GM19099 (cell line): ENCODE measurements around the gene EIPR1.

Experiments used
- POLR2A ChIP-seq: IDR thresholded peaks from 3 replicates; pipeline ENCODE4 v1.6.1; 2011; ENCODE audit warnings: low read depth; ENCODE audit not compliant: insufficient read length; ENCODE audit errors: extremely low read depth

Gene EIPR1

DNA sequence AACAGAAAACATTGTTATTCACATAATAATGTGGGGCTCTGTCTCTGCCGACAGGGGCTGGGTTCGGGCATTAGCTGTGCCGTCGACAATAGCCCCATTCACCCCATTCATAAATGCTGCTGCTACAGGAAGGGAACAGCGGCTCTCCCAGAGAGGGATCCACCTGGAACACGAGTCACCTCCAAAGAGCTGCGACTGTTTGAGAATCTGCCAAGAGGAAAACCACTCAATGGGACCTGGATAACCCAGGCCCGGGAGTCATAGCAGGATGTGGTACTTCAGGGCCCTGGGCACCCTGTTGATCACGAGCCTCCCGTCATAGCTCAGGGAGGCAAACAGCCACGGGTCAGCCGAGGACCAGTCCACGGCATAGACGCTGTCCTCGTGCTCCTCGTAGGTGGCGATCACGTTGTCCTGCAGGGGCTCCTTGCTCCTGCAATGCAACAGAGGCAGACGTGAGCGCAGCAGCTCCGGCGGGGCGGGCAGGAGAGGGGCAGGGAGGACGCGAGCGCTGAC is 188.5 kb downstream of the EIPR1 start:
- no peak for TF ChIP-seq POLR2A

- TF ChIP-seq POLR2A: no peak
These were observed 189.1 kb downstream of the EIPR1 start for GRCh38 chr2:3188405-3188946.

GRCh38 chr2:3187467-3187866 is 190.2 kb downstream of the EIPR1 start:
- no peak for TF ChIP-seq POLR2A

DNA sequence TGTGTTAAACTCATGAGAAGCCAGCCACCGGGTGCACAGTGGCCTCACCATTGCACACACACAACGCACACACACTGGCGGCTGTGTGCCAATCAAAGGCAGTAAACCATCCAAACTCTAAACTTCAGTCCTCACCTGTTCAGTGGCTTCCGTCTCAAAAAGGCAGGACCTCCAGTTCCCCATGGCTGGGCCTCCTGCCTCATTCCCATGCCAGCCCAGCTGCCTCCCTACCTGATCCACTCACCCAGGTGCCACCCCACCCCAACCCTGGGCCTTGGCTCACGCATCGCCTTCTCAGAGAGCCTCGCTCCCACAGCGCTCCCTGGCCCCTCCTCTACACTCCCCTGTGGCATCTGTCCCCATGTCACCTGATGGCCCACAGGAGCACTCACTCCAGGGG is 190.9 kb downstream of the EIPR1 start:
- TF ChIP-seq POLR2A: no peak

- no peak for TF ChIP-seq POLR2A
These were observed 191.7 kb downstream of the EIPR1 start for GRCh38 chr2:3185910-3186309.

GRCh38 chr2:3185256-3185655 is 192.4 kb downstream of the EIPR1 start:
- no peak for TF ChIP-seq POLR2A

DNA sequence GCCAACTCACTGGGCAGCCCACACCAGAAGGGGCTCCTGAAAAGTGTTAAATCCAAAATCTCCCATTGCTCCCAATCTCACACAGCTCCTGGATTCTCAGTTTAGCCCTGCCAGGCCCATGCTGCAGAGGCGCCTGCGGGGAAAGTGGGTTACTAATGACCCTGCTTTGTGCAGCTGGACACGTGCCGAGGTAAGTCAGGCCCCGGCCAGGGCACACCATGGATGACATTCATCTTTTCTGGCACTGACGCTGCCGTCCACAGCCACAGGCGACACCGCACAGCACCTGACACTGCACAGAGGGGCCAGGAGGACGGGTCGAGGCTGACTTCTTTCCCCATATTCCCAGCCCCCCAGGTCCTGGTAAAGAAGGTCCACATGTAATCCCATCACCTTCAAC is 193.5 kb downstream of the EIPR1 start:
- no peak for TF ChIP-seq POLR2A

- TF ChIP-seq POLR2A: no peak
These were observed 193.9 kb downstream of the EIPR1 start for GRCh38 chr2:3183766-3184165.

- TF ChIP-seq POLR2A: no peak
These were observed 194.8 kb downstream of the EIPR1 start for GRCh38 chr2:3182848-3183247.

DNA sequence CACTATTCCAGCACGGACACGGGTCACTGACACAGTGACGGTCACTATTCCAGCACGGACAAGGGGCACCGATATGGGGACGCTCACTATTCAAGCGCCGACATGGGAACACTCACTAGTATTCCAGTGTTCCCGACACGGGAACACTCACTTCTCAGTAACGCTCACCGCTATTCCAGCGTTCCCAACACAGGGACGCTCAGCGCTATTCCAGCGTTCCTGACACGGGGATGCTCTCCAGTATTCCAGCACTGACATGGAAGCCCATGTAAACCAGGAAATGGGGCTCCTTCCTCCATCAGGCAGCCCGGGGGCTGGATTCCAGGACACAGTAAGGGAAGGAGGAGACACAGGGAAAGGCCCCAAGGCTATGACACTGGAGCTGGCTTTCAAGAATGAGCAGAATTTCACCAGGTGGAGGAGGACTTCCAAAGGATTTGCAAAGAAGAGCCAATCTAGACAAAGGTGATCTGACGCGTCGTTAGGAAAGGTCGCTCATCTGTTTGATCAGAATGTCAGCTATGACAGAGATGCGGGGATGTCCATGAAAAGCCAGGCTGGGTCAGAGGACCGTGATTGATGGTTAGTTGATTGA is 196.1 kb downstream of the EIPR1 start:
- no peak for TF ChIP-seq POLR2A

- no peak for TF ChIP-seq POLR2A
These were observed 197.3 kb downstream of the EIPR1 start for GRCh38 chr2:3180082-3180908.

DNA sequence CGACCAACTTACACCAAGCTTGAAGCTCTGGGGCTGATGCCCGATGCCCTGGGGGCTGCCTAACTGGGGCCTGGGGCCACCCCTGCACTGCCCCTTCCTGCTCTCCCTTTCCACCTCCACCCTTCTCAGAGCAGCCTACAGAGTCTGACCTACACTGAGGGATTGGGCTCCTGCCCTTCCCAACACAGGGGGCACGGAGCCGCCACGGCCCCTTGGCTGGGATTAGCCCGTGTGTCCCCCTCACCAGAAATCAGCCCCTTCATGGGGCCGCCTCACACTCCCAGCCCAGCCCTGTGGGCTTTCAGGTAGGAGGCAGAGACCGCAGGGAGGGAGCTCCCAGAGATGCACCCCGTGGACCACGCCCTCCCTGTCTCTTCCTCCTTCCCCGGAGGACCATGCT is 198.0 kb downstream of the EIPR1 start:
- TF ChIP-seq POLR2A: no peak

DNA sequence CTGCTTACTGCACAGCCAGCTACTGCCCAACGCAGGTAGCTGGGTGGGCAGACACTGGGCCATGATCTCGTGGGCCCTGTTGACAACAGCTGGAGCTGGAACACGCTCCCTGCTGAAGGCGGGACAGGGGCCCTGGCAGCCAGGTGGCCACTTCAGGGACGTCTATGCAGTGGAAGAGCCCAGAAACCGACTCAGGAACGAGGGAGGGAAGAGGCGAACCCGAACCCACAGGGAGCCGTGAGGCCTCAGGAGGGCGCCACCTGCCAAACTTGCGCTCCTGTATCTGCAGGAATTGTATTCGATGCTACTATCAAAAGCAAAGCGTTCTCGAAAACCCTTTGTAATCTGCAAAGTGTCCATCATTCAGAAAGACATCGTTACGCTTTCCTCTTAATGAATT is 198.4 kb downstream of the EIPR1 start:
- no peak for TF ChIP-seq POLR2A

- TF ChIP-seq POLR2A: no peak
These were observed 199.0 kb downstream of the EIPR1 start for GRCh38 chr2:3178578-3179031.

- TF ChIP-seq POLR2A: no peak
These were observed 199.6 kb downstream of the EIPR1 start for GRCh38 chr2:3177891-3178577.
